HL-60 (cell line): ENCODE results near the gene NRF1.
"Not testable (repeated sequence)": the region's sequence is repeated elsewhere in the genome, so short reads cannot be mapped to it uniquely, and the experiment has no call there.

Source experiments
- DNase-seq, 2 experiments: peaks; one replicate each; pipeline ENCODE4 v3.0.0-alpha.2; 2010 to 2020; ENCODE audit warnings: low read depth in 1 of 2, low spot score in 1 of 2
- H3K27ac ChIP-seq: fragments of 250-450 bp; sonication (Bioruptor Pico); replicated peaks from 2 replicates; pipeline ENCODE4 v1.5.1; 2020; ENCODE audit warnings: mild to moderate bottlenecking, moderate library complexity
- H3K27me3 ChIP-seq: fragments of 250-450 bp; sonication (Bioruptor Pico); 2 replicates; pipeline ENCODE4 v1.5.1; 2021; ENCODE audit warnings: mild to moderate bottlenecking, moderate library complexity; ENCODE audit not compliant: insufficient read depth, poor library complexity, severe bottlenecking
- H3K4me3 ChIP-seq: replicated peaks from 2 replicates; pipeline ENCODE4 v1.5.1; 2011; ENCODE audit warnings: mild to moderate bottlenecking, control low read depth, low read length; ENCODE audit not compliant: insufficient read depth
- GABPA ChIP-seq: IDR thresholded peaks from 2 replicates; pipeline ENCODE4 v1.6.1; 2012; ENCODE audit warnings: low read depth
- POLR2AphosphoS5 ChIP-seq: IDR thresholded peaks from 2 replicates; pipeline ENCODE4 v1.6.1; 2012; ENCODE audit warnings: low read depth
- SPI1 ChIP-seq: IDR thresholded peaks from 2 replicates; pipeline ENCODE4 v1.6.1; 2012; ENCODE audit warnings: low read depth, mild to moderate bottlenecking, borderline replicate concordance
- TF ChIP-seq, protein P1 (sequence below): IDR thresholded peaks from 2 replicates; pipeline ENCODE4 v1.6.1; 2012; ENCODE audit warnings: low read depth; ENCODE audit not compliant: insufficient replicate concordance
- TF ChIP-seq, protein P2 (sequence below): IDR thresholded peaks from one replicate; pipeline ENCODE4 v1.5.1; 2011; ENCODE audit warnings: low read length, control low read depth, inconsistent platforms; ENCODE audit not compliant: insufficient read depth

The NRF1 gene

DNA sequence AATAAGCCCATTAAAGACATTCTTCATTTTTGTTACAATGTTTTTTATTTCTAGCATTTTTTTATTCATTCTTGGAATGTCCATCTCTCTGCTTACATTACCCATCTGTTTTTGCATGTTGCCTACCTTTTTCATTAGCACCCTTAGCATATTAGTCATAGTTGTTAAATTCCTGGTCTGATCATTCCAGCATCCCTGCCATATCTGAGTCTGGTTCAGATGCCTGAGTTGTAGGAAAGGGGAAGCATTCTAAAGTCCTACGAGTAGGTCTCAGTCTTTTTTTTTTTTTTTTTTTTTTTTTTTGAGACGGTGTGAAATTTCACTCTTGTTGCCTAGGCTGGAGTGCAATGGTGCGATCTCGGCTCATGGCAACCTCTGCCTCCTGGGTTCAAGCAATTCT lies 19.7 kb upstream of the NRF1 start:
- TF ChIP-seq, protein P1, sequence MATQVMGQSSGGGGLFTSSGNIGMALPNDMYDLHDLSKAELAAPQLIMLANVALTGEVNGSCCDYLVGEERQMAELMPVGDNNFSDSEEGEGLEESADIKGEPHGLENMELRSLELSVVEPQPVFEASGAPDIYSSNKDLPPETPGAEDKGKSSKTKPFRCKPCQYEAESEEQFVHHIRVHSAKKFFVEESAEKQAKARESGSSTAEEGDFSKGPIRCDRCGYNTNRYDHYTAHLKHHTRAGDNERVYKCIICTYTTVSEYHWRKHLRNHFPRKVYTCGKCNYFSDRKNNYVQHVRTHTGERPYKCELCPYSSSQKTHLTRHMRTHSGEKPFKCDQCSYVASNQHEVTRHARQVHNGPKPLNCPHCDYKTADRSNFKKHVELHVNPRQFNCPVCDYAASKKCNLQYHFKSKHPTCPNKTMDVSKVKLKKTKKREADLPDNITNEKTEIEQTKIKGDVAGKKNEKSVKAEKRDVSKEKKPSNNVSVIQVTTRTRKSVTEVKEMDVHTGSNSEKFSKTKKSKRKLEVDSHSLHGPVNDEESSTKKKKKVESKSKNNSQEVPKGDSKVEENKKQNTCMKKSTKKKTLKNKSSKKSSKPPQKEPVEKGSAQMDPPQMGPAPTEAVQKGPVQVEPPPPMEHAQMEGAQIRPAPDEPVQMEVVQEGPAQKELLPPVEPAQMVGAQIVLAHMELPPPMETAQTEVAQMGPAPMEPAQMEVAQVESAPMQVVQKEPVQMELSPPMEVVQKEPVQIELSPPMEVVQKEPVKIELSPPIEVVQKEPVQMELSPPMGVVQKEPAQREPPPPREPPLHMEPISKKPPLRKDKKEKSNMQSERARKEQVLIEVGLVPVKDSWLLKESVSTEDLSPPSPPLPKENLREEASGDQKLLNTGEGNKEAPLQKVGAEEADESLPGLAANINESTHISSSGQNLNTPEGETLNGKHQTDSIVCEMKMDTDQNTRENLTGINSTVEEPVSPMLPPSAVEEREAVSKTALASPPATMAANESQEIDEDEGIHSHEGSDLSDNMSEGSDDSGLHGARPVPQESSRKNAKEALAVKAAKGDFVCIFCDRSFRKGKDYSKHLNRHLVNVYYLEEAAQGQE, result no peak
- TF ChIP-seq POLR2AphosphoS5 (no peak), GABPA (no peak), SPI1 (no peak)
- TF ChIP-seq, protein P2, sequence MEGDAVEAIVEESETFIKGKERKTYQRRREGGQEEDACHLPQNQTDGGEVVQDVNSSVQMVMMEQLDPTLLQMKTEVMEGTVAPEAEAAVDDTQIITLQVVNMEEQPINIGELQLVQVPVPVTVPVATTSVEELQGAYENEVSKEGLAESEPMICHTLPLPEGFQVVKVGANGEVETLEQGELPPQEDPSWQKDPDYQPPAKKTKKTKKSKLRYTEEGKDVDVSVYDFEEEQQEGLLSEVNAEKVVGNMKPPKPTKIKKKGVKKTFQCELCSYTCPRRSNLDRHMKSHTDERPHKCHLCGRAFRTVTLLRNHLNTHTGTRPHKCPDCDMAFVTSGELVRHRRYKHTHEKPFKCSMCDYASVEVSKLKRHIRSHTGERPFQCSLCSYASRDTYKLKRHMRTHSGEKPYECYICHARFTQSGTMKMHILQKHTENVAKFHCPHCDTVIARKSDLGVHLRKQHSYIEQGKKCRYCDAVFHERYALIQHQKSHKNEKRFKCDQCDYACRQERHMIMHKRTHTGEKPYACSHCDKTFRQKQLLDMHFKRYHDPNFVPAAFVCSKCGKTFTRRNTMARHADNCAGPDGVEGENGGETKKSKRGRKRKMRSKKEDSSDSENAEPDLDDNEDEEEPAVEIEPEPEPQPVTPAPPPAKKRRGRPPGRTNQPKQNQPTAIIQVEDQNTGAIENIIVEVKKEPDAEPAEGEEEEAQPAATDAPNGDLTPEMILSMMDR, result no peak
- peak overlapping the region; percentile 79 for H3K27ac ChIP-seq
- H3K4me3 ChIP-seq, result no peak overlapping the region
- no peaks in the 10 kb centered on the region for H3K27me3 ChIP-seq
- DNase-seq, result no peak

DNA sequence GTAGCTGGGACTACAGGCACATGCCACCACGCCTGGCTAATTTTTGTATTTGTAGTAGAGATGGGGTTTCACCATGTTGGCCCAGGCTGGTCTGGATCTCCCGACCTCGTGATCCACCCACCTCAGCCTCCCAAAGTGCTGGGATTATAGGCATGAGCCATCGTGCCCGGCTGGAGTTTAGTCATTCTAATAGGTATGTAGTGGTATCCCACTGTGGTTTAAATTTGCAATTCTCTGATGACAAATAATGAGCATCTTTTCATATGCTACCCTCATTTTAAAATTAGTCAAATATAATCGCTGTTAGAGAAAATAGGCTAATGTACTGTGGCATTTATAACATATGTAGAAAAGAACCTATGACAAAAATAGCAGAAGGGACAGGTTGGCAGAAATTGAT lies 15.1 kb upstream of the NRF1 start:
- not testable (repeated sequence) for H3K27ac ChIP-seq, H3K27me3 ChIP-seq, DNase-seq, H3K4me3 ChIP-seq

DNA sequence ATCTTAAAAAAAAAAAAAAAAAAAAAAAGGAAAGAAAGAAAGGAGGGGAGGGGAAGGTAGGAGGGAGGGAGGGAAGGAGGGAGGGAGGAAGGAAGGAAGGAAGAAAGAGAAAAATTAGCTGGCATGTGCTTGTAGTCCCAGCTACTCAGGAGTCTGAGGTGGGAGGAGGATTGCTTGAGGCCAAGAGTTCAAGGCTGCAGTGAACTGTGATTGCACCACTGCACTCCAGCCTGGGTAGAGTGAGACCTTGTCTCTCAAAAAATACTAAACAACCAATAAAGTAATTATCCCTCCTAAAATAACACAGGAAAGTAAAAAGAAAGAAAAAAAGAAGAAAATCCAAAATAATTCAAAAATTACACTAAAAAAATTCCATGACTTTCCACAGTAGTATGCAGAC lies 13.8 kb upstream of the NRF1 start:
- TF ChIP-seq GABPA, result no peak
- TF ChIP-seq, protein P1, result no peak
- TF ChIP-seq, protein P2, result no peak
- no peak for TF ChIP-seq POLR2AphosphoS5
- no peak for TF ChIP-seq SPI1
- Histone ChIP-seq H3K4me3 (no peak overlapping the region), H3K27me3 (no peaks in the 10 kb centered on the region), H3K27ac (no peak overlapping the region)
- DNase-seq, result no peak

DNA sequence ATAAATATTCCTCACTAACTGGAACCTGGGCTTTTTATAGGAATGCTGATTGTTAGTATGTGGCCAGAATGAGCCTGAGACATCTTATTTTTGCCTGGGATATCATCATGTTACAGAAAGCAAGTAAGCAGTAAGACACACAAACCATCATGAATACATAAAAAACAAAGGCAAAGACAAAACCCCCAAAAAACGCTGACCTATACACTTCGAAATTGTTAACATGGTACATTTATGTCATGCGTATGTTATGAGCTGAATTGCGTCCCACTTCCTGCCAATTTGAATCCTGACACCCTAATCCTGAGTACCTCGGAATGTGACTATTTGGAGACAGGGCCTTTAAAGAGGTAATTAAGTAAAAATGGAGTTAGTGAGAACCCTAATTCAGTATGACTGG lies 12.3 kb upstream of the NRF1 start:
- no peak for DNase-seq
- H3K27ac ChIP-seq, result no peak overlapping the region
- TF ChIP-seq GABPA, result no peak

DNA sequence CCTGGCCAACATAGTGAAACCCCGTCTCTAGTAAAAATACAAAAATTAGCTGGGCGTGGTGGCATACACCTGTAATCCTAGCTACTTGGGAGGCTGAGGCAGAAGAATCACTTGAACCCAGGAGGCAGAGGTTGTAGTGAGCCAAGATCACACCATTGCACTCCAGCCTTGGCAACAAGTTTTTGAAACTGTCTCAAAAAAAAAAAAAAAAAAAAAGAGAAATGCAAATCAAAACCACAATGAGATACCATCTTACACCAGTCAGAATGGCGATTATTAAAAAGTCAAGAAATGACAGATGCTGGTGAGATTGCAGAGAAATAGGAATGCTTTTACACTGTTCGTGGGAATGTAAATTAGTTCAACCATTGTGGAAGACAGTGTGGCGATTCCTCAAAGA lies 7.9 kb upstream of the NRF1 start:
- DNase-seq, H3K27ac ChIP-seq, H3K27me3 ChIP-seq, H3K4me3 ChIP-seq: not testable (repeated sequence)

More for the DNA sequence above, 12.3 kb upstream of the NRF1 start:
- Histone ChIP-seq H3K4me3 (no peak overlapping the region), H3K27me3 (no peaks in the 10 kb centered on the region)

DNA sequence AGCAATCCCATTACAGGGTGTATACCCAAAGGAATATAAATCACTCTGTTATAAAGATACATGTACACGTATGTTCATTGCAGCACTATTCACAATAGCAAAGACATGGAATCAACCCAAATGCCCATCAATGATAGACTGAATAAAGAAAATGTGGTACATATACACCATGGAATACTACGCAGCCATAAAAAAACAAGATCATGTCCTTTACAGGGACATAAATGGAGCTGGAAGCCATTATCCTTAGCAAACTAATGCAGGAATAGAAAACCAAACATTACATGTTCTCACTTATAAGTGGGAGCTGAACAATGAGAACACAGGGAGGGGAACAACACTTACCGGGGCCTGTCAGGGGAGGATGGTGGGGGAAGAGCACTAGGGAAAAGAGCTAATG lies 7.5 kb upstream of the NRF1 start:
- H3K4me3 ChIP-seq, H3K27ac ChIP-seq, H3K27me3 ChIP-seq, DNase-seq: not testable (repeated sequence)
